Neutrophil (primary cell): ENCODE measurements around the gene LRRN4.

Source experiments
- H3K27ac ChIP-seq: fragments of 200-600 bp; sonication (generic); 2 replicates; pipeline ENCODE4 v1.5.1; 2016; ENCODE audit warnings: mild to moderate bottlenecking, moderate library complexity
- H3K27me3 ChIP-seq: fragments of 200-600 bp; sonication (generic); 2 replicates; pipeline ENCODE4 v1.6.0; 2016; ENCODE audit warnings: mild to moderate bottlenecking
- H3K36me3 ChIP-seq: fragments of 200-600 bp; sonication (generic); 2 replicates; pipeline ENCODE4 v1.5.1; 2017
- H3K4me1 ChIP-seq, 2 experiments: fragments of 200-600 bp in 1 of 2; sonication (generic) in 1 of 2; 1 replicate in 1 of 2; 2 replicates in 1 of 2; pipeline versions ENCODE4 v1.5.1 to v1.6.1; 2013 to 2016; ENCODE audit warnings: low read depth in 1 of 2, low read length in 1 of 2, mild to moderate bottlenecking in 1 of 2, moderate library complexity in 1 of 2; ENCODE audit not compliant: control insufficient read depth in 1 of 2, insufficient read depth in 1 of 2
- H3K4me3 ChIP-seq, 2 experiments: fragments of 200-600 bp in 1 of 2; sonication (generic) in 1 of 2; 1 replicate in 1 of 2; 2 replicates in 1 of 2; pipeline ENCODE4 v1.5.1; 2013 to 2016; ENCODE audit warnings: low read depth in 1 of 2, low read length in 1 of 2, mild to moderate bottlenecking in 1 of 2, moderate library complexity in 1 of 2
- H3K9me3 ChIP-seq: fragments of 200-600 bp; sonication (generic); 2 replicates; pipeline ENCODE4 v1.5.1; 2016
- TF ChIP-seq, protein P1 (sequence below): fragments of 200-600 bp; sonication (generic); IDR thresholded peaks from 2 replicates; pipeline ENCODE4 v1.5.1; 2016; ENCODE audit warnings: antibody characterized with exemption

Gene LRRN4

DNA sequence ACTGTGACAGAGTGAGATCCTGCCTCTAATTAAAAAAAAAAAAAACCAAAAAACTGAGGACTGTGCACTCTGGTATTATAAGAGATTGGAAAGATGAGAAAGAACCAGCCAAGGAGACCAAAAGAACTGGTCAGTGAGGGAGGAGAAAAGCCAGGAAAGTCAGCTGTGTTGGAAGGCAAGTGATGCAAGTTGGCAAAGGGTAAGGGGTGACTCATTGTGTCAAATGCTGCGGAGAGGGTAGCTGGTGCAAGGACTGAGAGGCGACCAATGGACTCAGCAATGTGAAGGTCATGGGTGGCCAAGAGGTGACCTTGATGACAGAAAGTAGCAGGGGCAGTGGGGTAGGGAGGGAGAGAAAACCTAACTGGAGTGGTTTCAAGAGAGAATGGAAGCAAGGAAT is 27.4 kb upstream of the LRRN4 start:
- H3K9me3 ChIP-seq, result no peaks in the 10 kb centered on the region
- H3K4me1 ChIP-seq, result no peaks in the 10 kb centered on the region
- H3K4me3 ChIP-seq, result no peak overlapping the region
- no peak overlapping the region for H3K27ac ChIP-seq
- H3K36me3 ChIP-seq, result no peaks in the 10 kb centered on the region
- TF ChIP-seq, protein P1, sequence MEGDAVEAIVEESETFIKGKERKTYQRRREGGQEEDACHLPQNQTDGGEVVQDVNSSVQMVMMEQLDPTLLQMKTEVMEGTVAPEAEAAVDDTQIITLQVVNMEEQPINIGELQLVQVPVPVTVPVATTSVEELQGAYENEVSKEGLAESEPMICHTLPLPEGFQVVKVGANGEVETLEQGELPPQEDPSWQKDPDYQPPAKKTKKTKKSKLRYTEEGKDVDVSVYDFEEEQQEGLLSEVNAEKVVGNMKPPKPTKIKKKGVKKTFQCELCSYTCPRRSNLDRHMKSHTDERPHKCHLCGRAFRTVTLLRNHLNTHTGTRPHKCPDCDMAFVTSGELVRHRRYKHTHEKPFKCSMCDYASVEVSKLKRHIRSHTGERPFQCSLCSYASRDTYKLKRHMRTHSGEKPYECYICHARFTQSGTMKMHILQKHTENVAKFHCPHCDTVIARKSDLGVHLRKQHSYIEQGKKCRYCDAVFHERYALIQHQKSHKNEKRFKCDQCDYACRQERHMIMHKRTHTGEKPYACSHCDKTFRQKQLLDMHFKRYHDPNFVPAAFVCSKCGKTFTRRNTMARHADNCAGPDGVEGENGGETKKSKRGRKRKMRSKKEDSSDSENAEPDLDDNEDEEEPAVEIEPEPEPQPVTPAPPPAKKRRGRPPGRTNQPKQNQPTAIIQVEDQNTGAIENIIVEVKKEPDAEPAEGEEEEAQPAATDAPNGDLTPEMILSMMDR, result no peak
- H3K27me3 ChIP-seq, result no peaks in the 10 kb centered on the region

DNA sequence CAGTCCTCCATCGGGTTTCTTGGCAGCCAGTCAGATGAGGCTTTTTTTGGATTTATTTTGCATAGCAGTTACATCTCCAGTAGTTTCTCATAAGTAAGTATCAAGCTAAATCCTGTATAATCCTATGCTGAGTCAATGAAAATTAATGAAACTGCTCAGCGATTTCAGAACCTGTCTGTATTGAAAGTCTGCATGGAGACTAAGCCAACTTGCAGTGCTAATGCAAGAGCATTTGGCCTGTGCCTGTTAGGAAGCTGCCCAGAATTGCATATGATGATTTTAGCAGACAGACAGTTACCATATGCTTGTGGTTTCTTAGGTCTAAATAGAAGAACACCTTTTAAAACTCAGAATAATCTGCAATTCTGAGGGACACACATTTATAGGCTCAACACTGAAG is 25.2 kb upstream of the LRRN4 start:
- no peaks in the 10 kb centered on the region for H3K27me3 ChIP-seq
- H3K4me3 ChIP-seq, result no peak overlapping the region
- TF ChIP-seq, protein P1, result no peak
- no peak overlapping the region for H3K27ac ChIP-seq
- no peaks in the 10 kb centered on the region for H3K36me3 ChIP-seq
- H3K4me1 ChIP-seq, result no peaks in the 10 kb centered on the region
- no peaks in the 10 kb centered on the region for H3K9me3 ChIP-seq

DNA sequence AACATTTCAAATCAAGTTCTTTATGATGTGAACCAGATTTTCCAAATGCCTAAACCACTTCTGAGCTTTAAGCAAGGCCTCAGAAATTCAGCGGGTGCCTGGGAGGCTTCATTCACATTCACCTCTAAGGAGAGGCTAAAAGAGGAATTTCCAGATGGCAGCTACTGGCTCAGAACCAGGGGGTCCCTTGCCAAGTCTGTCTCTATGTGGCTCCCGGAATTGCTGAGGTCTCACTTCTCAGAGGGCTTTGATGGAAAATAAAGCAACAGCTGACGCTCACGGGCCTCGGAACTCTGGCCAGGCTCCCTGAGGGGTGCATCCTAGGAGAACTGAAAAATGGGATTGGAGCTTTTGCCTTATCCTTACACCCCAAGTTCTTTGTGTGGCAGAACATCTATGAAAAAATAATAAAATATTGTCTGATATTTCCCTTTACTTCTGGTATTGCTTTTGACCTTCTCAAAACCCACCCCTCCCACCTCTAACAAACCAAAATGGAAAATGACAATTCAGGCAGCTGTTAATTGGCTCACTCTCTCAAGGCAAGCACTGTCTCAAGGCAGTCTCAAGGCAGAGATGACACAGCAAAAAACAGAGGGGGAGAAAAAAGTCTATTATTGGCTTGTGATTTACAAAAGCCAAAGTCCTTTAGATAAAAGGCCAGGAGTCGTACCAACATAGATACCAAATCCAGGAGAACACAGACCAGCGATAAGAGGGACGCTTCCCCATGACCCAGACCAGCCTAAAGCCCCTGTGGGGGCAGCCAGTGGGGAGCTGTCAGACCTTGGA is 21.8 kb upstream of the LRRN4 start:
- H3K27ac ChIP-seq, result no peak overlapping the region
- H3K36me3 ChIP-seq, result no peaks in the 10 kb centered on the region
- TF ChIP-seq, protein P1, result no peak
- no peaks in the 10 kb centered on the region for H3K4me1 ChIP-seq
- no peaks in the 10 kb centered on the region for H3K27me3 ChIP-seq
- no peak overlapping the region for H3K4me3 ChIP-seq
- H3K9me3 ChIP-seq, result no peaks in the 10 kb centered on the region

DNA sequence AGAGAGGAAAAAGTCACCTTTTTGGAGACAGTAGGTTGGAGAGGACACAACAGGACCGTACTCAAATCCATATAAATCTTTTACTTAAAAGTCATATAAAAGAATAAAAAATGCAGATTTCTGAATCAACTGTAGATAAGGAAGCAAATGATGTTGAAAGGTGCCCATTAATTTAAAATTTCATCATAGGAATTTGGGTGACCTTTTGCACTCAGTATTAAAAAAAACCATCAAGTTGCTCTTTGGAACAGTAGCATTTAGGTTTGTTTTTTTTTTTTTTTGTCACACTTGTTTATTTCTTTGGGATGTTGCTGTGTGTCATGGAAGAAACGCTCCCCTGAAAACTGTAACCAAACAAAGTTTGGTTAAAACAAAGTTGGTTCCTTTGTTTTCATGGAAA is 20.9 kb upstream of the LRRN4 start:
- Histone ChIP-seq H3K27me3 (no peaks in the 10 kb centered on the region), H3K27ac (no peak overlapping the region), H3K36me3 (no peaks in the 10 kb centered on the region), H3K4me3 (no peak overlapping the region), H3K4me1 (no peaks in the 10 kb centered on the region), H3K9me3 (no peaks in the 10 kb centered on the region)
- TF ChIP-seq, protein P1, result no peak

DNA sequence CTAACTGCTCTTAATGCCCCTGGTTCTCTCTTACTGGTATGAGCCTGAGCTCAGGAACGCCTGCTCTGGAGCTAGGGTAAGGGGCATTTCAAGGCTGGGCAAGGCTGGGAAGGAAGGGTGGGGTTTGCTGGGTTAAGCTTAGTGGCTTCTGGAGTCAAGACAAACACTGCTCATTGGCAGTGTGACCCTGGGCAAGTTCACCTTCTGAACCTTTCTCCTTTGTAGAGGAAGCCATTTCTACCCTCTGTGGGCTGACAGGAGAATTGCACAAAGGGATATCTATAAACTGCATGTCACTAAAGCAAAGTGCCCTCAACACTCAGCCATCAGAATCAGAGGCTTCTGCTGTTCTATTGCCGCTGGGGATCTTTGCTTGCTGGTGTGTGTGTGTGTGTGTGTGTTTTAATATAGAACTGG is 20.3 kb upstream of the LRRN4 start:
- no peaks in the 10 kb centered on the region for H3K9me3 ChIP-seq
- no peak overlapping the region for H3K4me3 ChIP-seq
- H3K4me1 ChIP-seq, result no peaks in the 10 kb centered on the region
- H3K27ac ChIP-seq, result no peak overlapping the region
- TF ChIP-seq, protein P1, result no peak
- H3K36me3 ChIP-seq, result no peaks in the 10 kb centered on the region
- no peaks in the 10 kb centered on the region for H3K27me3 ChIP-seq
